HG03521 (cell line): Measurements from ENCODE around the gene HJV.

Source experiments
- ATAC-seq: cut with Tn5 transposase; IDR thresholded peaks from one replicate; pipeline ENCODE4 v1.9.1; 2021; ENCODE audit warnings: mild to moderate bottlenecking, moderate library complexity; ENCODE audit not compliant: unreplicated experiment

Gene HJV

DNA sequence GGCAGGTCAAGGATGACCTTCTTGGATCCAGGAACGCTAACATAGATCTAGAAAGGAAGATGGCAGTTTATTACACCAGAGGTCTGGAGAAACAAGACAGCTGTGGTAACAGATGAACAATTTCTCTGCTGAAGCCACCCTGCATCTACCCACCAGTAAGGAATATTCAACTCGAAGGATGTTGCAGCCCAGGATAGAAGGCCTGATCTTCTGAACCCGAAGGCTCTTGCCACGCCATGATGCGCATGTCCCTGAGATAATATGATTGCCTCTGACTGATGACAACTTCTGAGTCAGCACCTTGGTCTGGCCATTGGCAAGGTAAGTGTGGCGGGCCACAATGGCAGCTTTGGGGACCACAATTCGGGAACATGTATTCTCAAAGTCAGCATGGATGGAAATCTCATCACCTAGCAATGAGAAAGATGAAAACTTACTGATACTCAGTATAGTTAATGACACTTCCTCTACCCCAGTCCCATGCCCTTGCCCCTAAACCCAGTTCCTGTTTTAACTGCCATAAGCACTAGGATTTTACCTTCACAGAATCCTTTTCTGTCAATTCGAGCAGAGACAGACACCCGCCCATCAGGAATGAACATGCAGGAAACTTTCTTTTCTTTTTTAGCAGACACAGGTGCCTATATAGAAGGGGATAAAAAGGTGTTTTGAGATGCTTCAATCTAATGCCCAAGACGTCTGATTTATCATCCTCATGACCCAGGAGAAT is 27.0 kb downstream of the HJV start:
- ATAC-seq: no peak

DNA sequence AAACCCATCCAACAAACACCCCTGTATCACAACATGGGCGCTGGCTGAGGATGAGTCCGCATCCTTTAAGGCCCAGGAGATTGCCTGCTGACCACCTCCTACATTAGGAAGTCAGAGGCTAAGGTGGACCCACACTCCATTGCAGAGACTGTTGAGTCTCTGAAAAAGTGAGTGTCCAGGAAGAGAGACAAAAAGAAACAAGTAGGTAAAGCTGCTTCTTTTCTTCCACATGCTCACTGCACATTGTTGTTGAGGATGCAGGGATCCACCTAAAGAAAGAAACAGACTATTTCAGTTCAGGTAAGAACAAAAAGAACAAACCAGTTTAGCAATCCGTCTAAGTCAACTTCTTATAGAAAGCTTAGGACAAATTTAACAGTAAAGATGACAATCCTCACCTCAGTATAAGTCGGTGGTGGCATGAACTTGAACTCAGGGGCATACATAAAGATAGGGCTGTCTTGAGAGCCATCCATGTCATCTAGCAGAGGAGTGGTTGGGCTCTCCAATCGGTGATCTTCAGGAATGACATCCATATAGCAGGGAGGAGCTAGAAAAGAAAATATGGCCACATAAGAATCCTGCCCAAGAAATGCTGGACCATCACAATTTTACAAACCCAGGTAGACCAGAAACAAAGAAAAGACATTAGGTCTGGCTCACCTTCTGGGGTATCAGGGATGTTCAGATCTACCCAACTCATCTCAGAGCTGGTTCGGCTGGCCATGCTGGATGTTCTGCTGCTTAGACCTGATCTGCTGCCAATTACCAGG is 27.7 kb downstream of the HJV start:
- ATAC-seq: no peak

DNA sequence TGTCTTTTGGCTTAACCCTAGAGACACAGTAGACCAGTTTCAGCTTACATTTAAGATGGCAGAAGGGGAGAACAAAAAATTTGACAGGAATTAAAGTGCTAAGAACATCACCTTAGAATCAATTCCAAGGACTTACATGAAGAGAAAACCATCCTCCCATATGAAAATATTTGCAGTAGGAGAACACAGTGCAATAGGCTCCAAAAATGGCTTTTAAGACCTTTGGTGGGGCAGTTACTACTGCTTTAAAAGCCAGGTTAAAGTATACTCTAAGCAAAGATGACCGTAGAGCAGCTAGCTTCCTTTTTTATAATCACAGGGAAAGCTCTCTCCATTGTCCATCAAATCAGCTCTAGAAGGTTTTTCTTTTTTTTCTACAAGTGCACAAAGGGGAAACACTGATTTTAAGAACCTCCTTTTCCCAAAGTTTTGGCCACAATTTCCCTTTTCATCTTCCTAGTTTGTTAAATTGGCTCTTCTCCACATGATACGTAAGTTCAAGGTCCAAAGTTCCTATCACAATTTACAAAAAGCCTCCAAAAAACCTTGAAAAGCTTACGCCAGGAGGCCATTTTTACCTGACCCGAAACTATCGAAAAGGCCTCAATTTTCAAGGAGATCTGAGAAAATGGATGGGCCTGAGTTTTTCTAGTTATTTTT is 28.4 kb downstream of the HJV start:
- ATAC-seq: no peak

DNA sequence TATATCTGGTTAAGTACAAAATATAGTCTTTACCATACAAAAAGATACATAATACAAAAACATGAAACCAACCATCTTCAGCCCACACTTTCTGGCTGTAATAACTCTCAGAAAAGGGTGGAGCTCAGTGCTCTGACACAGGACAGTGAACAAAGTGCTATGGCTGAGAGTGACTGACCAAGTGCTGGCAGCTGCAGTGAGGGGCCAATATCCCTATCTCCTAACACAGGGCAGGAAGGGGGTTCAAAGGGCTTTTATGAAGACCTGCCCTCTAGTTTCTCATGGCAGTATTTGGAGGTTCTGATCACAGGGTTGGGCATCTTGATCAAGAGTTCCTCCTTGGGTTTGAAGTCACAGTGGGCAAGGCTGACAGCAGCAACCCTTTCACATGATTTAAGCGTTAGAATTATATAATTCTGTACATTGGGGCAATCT is 29.0 kb downstream of the HJV start:
- no peak for ATAC-seq

DNA sequence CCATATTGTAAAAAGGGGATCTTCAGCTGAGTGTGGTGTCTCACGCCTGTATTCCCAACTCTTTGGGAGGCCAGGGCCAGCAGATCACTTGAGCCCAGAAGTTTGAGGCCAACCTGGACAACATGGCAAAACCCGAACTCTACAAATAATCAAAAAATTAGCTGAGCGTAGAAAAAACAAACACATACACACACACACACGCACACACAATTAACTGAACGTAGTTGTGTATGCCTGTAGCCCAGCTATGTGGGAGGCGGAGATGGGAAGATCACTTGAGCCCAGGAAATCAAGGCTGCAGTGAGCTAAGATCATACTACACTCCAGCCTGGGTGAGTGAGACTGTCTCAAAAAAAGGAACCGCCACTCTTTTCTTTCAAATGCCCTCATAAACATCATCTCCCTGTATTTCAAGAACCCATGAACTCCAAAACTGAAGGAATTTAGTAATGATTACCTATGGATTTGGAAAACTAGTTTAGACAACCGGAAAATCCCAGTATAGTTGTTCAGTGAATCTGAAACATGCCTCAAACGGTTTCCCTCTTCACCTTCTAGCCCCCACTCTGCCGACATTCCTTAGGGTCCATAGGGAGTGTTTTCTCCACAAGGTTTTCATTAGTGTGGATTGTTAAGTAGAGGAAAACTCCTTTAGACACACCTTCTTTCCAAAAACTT is 29.7 kb downstream of the HJV start:
- no peak for ATAC-seq

DNA sequence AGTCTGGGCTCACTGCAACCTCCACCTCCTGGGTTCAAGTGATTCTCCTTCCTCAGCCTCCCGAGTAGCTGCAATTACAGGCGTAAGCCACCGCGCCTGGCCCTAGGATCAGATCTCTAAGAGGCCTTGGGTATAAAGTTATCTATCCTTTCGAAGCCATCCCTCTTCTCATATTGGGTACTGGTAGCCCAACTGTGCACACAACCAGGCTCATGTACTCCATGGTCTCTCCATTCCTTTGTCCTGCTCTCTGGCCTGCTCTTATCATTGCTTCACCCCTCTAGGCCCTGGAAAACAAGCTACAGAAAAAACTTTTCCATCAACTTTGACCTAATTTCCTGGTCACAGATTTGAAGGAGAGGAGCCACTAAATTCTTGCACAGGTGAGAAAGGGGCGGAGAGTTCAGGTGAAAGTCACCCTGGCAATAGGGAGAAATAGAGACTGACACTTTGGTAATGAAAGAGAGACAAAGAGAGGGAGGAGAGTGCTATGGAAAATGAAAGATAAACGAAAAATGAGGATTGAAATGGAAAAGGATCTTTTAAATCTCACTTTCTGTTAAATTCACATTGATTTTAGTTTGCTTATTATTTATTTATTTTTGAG is 31.2 kb downstream of the HJV start:
- no peak for ATAC-seq

DNA sequence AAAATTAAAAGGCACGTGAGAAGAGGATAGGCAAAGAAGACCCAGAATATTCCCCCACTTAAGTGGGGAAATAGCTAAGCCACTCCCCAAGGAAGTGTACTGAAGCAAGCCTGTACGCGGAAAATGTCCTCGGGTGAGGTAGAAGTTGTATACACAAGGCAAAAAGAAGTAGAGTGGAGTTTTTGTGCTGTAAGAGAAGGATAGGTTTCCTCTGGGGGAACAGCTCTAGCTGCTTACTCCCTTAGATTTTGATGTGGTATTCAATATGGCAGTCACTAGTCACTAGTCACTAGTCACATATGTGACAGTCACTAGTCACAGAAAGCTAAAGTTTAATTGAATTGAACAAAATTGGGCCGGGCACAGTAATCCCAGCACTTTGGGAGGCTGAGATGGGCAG is 32.8 kb downstream of the HJV start:
- ATAC-seq: no peak

DNA sequence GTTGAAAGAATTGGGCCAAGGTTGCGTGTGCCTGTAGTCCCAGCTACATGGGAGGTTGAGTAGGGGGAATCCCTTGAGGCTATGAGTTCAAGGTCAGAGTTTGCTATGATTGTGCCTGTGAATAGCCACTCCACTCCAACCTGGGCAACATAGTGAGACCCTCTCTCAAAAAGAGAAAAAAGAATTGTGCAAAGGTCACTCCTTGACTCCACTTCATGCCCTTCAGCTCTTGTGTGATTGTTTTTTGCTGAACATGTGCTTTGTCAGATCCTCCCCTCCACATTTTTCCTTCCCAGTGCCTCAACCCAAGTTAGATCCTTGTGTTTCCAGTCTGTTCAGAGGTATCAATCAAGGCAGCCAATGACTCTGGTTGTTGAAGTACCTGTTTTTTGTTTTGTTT is 33.6 kb downstream of the HJV start:
- ATAC-seq: no peak

DNA sequence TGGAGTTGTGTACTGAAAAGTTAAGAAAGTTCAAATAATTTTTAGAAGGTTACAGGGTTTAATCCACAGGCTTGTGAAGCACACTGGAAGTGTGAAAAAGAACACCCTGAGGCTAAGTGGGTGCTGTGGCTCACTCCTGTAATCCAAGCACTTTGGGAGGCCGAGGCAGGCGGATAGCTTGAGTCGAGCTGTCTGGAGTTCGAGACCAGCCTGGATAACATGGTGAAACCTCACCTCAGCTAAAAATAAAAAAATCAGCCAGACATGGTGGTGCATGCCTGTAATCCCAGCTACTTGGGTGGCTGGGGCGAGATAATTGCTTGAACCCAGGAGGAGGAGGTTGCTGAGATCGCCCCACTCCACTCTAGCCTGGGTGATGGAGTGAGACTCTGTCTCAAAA is 35.0 kb downstream of the HJV start:
- no peak for ATAC-seq

DNA sequence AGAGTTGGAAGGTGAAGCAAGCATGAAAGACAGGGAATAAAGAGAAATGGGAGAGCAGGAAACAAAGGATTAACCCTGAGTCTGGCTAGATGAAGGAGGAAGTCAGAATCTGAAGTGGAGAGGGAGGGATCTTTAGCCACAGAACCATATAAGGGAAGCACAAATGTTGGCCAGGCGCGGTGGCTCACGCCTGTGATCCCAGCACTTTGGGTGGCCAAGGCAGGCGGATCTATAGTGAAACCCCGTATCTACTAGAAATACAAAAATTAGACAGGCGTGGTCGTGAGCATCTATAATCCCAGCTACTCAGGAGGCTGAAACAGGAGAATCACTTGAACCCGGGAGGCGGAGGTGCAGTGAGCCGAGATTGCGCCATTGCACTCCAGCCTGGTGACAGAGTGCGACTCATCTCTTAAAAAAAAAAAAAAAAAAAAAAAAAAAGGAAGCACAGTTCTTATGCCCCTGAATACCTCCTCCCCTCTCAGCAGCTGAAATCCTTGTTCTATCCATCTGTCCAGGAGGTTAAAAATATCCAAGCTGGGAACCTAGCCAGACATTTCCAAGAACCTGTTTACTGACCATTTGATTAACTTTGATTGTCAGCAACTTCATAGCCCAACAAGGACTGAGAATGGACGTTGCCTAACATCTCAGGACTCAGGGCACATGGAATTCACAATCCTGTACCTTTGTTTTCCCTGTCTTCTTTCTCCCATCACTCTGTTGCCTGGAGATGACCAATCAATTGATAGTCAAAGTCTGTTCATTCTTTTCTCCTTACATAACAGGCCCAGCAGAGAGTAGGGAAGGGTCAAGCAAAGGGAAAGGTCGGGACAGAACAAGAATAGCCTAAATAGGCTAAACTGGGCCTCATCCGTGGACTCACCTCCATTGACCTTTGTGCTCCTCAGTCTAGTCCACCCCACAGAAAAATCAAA is 35.8 kb downstream of the HJV start:
- no peak for ATAC-seq

DNA sequence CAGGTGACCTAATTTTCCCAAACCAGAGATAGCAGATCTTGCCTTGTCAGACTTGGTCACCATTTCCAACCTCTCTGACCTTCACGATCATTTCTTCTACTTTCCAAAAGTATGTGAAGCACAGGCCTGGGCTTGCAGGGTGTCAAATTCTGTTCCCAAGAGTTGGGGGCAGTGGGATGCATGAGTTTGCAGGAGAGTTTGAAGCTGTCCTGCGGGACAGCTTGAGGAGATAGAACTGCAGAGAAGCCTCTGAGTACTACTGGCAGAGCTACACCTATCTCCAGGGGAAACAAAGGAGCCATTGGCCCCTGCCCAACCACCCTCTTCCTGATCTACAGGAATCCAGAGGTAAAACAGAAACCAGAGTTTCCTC is 36.4 kb downstream of the HJV start:
- ATAC-seq: no peak

DNA sequence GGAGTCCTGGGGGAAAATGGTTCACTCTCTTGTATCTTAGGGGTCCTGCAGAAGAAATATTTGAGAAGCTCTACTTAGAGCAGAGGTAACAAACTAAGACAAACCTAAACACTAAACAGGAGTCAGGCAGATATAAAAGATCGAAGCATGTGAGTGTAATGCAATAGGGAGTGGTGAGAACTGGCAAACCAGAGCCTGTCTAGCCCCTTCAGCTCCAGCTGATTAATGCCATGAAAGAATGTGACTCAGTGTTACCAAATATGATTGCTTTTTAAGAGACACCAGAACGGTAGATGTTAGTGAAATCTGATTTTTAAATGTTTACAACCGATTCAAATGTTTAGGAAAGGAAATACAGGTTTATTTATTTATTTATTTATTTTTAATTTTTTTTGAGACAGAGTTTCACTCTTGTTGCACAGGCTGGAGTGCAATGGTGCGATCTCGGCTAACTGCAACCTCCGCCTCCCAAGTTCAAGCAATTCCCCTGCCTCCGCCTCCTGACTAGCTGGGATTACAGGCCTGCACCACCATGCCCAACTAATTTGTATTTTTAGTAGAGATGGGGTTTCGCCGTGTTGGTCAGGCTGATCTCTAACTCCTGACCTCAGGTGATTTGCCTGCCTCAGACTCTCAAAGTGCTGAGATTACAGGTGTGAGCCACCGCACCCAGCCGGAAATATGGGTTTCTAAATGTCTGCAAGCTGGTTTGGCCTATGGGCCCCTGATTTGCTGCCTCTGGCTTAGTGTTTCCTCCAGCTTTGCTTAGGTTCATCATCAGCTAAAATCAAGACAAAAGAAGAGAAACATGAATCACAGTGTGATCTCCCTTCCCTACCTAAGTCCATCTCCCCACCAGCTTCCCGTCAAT is 37.3 kb downstream of the HJV start:
- no peak for ATAC-seq

DNA sequence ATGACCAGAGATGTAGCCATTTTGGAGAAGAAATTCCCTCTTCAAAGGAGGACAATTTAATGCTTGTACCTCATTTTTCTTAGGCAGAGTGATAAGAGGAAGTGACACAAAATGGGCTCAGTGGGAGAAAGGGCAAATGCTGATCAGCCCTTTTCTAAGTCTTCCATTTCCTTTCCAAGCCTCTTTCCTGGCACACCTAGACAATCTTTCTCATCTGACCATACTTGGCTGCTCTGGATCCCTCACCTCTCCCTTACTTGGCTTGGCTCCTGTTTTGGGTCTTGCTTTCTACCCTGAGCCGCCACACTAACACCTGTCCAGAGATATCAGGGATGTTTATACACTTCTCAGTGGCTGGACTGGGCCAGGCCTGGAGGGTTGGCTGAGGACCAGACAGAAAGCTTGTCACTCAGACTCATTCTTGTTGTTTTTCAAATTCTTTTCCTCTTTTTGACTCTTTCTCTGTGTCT is 38.3 kb downstream of the HJV start:
- ATAC-seq: no peak

DNA sequence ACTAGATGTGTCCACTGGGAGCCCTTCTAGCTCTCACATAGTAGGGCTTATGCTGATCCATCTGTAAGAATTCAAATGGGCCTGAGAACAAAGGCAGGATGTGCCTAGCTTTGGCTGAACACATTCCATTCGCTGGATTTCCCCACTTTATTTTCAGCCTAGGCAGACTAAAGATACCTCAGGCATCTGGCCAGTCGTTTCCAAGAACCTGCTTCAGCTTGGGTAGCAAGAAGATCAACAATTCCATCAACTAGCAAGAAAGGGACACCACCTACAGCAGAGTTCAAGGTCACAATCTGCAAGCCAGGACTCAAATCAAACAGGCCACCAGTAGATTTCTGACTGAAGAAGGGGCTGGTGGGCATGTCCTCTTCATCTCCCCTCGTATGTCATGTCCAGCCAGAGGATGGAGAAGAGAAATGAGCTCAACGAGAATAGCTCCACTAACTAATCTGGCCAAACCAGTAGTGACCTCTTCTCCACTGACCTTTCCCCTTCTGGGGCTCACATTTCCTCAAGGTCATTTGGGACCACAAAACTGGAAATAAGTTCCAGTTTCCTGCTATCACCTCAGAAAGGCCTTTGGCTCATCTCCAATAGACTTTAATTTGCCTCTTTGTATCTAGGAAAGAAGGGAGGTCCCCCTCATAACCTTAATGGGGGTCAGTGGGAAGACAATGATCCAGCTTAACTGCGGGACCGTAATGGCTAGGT is 39.4 kb downstream of the HJV start:
- no peak for ATAC-seq

DNA sequence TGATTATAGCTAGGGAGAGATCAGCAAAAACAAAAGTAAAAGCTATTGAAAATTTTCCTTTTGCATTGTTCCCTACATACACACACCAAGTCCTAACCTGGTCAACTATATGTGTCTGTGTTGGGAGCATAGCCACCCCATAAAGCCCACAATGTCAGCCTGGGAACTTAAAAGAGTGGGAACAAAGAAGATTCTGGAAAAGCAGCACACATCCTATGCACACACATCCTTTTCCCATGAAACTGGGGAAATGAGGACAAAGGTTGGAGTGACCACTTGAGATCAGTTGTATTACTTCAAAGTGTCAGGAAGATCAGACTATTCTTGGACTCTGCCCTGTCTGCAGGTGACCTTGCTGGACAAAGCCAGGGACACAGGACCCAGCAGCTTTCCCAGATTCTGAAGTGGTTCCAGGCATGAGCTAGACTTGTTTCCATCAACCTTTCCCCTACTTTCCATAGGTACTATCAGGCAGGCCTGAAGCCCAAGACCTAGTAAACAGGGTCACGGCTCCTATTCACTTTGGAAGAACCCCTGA is 41.0 kb downstream of the HJV start:
- ATAC-seq: no peak

DNA sequence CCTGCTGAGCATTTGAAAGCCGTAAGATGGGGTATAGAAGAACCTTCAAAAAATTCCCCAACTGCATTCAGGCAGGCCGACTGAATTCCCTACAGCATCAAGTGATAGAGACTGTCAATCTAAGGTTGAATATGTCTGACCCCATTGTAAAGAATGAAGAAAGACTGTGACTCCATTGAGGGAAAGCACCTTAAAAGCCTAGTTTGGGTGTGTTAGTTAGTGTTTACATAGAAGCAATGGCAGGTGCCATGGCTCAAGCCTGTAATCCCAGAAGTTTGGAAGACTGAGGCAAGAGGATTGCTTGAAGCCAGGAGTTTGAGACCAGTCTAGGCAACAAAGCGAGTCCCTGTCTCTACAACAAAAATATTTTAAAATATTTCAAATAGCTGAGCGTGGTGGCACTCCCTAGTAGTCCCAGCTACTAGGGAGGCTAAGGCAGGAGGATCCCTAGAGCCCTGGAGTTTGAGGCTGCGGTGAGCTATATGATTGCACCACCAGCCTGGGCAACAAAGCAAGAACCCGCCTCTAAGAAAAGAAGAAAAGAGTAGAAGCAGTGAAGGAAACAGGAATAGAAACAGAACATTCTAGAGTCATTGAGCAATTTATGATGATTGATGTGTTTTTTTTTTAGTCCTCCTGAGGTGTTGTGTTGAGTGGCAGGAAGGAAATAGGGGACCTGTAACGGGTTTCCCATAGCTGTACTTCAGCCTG is 41.6 kb downstream of the HJV start:
- peak; percentile 6 for ATAC-seq
